SK-N-SH (cell line): ENCODE results near the gene RAE1. TPM values are rescaled to one million over a fixed set of nuclear protein-coding genes. Genes with fewer than 3 reads are reported as not detected.

ENCODE experiments used
- CTCF ChIA-PET: fragments of 300-600, 350-600 bp; formaldehyde crosslinking; extraction: SDS; loops from one replicate; lab custom pipeline; 2021; lab: Yijun Ruan, JAX
- POLR2A ChIA-PET: fragments of 350-600 bp; sonication (Branson Sonifier 250); formaldehyde crosslinking; extraction: SDS; loops from one replicate; lab custom pipeline; 2020; ENCODE audit warnings: antibody characterized with exemption, inconsistent platforms; lab: Yijun Ruan, JAX
- DNase-seq: peaks from one replicate; pipeline ENCODE4 v3.0.0; 2012
- H2AFZ ChIP-seq: fragments of 200-600 bp; sonication (generic); 2 replicates; pipeline ENCODE4 v1.8.1; 2016; ENCODE audit warnings: antibody characterized with exemption, mild to moderate bottlenecking, low read depth
- H3F3A ChIP-seq: fragments of 200-600 bp; sonication (generic); replicated peaks from 2 replicates; pipeline ENCODE3; 2016; ENCODE audit warnings: antibody characterized with exemption, mild to moderate bottlenecking; ENCODE audit not compliant: insufficient read depth
- H3K27ac ChIP-seq, 2 experiments: fragments of 200-500 bp in 1 of 2; fragments of 200-600 bp in 1 of 2; sonication (Bioruptor generic) in 1 of 2; sonication (generic), shearing (Covaris generic) in 1 of 2; 2 replicates each; pipeline versions ENCODE4 v1.5.1 to v1.6.1; 2014 to 2016; ENCODE audit warnings: low read depth in 2 of 2, inconsistent platforms in 1 of 2, low read length in 1 of 2, mild to moderate bottlenecking in 1 of 2, mixed read lengths in 1 of 2
- H3K27me3 ChIP-seq: fragments of 200-600 bp; sonication (generic), shearing (Covaris generic); 2 replicates; pipeline ENCODE4 v1.6.1; 2016; ENCODE audit warnings: mixed run types; ENCODE audit not compliant: insufficient read depth
- H3K36me3 ChIP-seq, 2 experiments: fragments of 200-500 bp in 1 of 2; fragments of 200-600 bp in 1 of 2; sonication (Bioruptor generic) in 1 of 2; sonication (generic) in 1 of 2; replicated peaks in 1 of 2; 2 replicates each; pipeline versions ENCODE3 to v1.5.1; 2014 to 2016; ENCODE audit warnings: low read length in 1 of 2, mild to moderate bottlenecking in 1 of 2; ENCODE audit not compliant: insufficient read depth in 2 of 2, control insufficient read depth in 1 of 2
- H3K4me1 ChIP-seq, 2 experiments: fragments of 200-500 bp in 1 of 2; fragments of 200-600 bp in 1 of 2; sonication (Bioruptor generic) in 1 of 2; sonication (generic), shearing (Covaris generic) in 1 of 2; 2 replicates each; pipeline versions ENCODE4 v1.5.1 to v1.6.1; 2014 to 2016; ENCODE audit warnings: low read depth in 1 of 2, low read length in 1 of 2, mixed run types in 1 of 2; ENCODE audit not compliant: insufficient read depth in 2 of 2, control insufficient read depth in 1 of 2
- H3K4me2 ChIP-seq: fragments of 200-600 bp; sonication (generic), shearing (Covaris generic); 2 replicates; pipeline ENCODE4 v1.6.1; 2017; ENCODE audit warnings: mixed run types
- H3K4me3 ChIP-seq, 2 experiments: fragments of 200-500 bp in 1 of 2; fragments of 200-600 bp in 1 of 2; sonication (Bioruptor generic) in 1 of 2; sonication (generic), shearing (Covaris generic) in 1 of 2; 2 replicates each; pipeline versions ENCODE4 v1.5.1 to v1.8.1; 2014 to 2016; ENCODE audit warnings: low read depth in 2 of 2, inconsistent platforms in 1 of 2, low read length in 1 of 2, mild to moderate bottlenecking in 1 of 2, mixed read lengths in 1 of 2, moderate library complexity in 1 of 2
- H3K79me2 ChIP-seq: fragments of 200-600 bp; sonication (generic); 2 replicates; pipeline ENCODE4 v1.8.1; 2017; ENCODE audit warnings: mild to moderate bottlenecking; ENCODE audit not compliant: insufficient read depth
- H3K9ac ChIP-seq: fragments of 200-600 bp; sonication (generic); 2 replicates; pipeline ENCODE4 v1.6.1; 2017; ENCODE audit warnings: mixed run types
- H3K9me2 ChIP-seq: fragments of 200-600 bp; sonication (generic); 2 replicates; pipeline ENCODE4 v1.6.1; 2017; ENCODE audit warnings: mixed run types
- H3K9me3 ChIP-seq: fragments of 200-600 bp; sonication (generic); 2 replicates; pipeline ENCODE4 v1.6.1; 2017; ENCODE audit warnings: mixed run types, mild to moderate bottlenecking, moderate library complexity
- H4K20me1 ChIP-seq: fragments of 200-600 bp; sonication (generic); 2 replicates; pipeline ENCODE4 v1.6.1; 2017; ENCODE audit warnings: mild to moderate bottlenecking, mixed run types; ENCODE audit not compliant: insufficient read depth
- ELF1 ChIP-seq: IDR thresholded peaks from 2 replicates; pipeline ENCODE4 v1.4.0; 2012
- FOSL2 ChIP-seq: IDR thresholded peaks from 2 replicates; pipeline ENCODE4 v1.4.0; 2012; ENCODE audit warnings: low read depth, mild to moderate bottlenecking, moderate library complexity, borderline replicate concordance
- FOXJ3 ChIP-seq: sonication (generic); formaldehyde crosslinking; IDR thresholded peaks from 2 replicates; pipeline ENCODE4 v1.5.1; 2020; ENCODE audit warnings: mild to moderate bottlenecking, missing genetic modification reagents
- GABPA ChIP-seq: IDR thresholded peaks from 2 replicates; pipeline ENCODE4 v1.4.0; 2012; ENCODE audit warnings: low read depth, mild to moderate bottlenecking
- GATA2 ChIP-seq: sonication (generic); formaldehyde crosslinking; IDR thresholded peaks from 2 replicates; pipeline ENCODE4 v1.5.0; 2020; ENCODE audit warnings: mild to moderate bottlenecking, missing genetic modification reagents
- JUND ChIP-seq: IDR thresholded peaks from 2 replicates; pipeline ENCODE4 v1.4.0; 2012
- MXI1 ChIP-seq: IDR thresholded peaks from 2 replicates; pipeline ENCODE4 v1.6.1; 2012; ENCODE audit warnings: mild to moderate bottlenecking, low read depth, low read length, improper control_type of control experiment
- RFX5 ChIP-seq: IDR thresholded peaks from 2 replicates; pipeline ENCODE4 v1.6.1; 2012; ENCODE audit warnings: mild to moderate bottlenecking, improper control_type of control experiment, low read length
- RXRA ChIP-seq: IDR thresholded peaks from 2 replicates; pipeline ENCODE4 v1.4.0; 2012; ENCODE audit warnings: low read depth, mild to moderate bottlenecking, borderline replicate concordance
- SIN3A ChIP-seq: IDR thresholded peaks from 2 replicates; pipeline ENCODE4 v1.6.1; 2012; ENCODE audit warnings: low read depth, mild to moderate bottlenecking, low read length, moderate library complexity, borderline replicate concordance
- TAF1 ChIP-seq: IDR thresholded peaks from 2 replicates; pipeline ENCODE4 v1.6.1; 2012; ENCODE audit warnings: low read depth, mild to moderate bottlenecking, low read length, moderate library complexity, borderline replicate concordance
- TCF12 ChIP-seq: IDR thresholded peaks from 2 replicates; pipeline ENCODE4 v1.4.0; 2012
- TEAD4 ChIP-seq: IDR thresholded peaks from 2 replicates; pipeline ENCODE4 v1.4.0; 2012; ENCODE audit warnings: mild to moderate bottlenecking, borderline replicate concordance; ENCODE audit not compliant: insufficient read depth
- YY1 ChIP-seq: IDR thresholded peaks from 2 replicates; pipeline ENCODE4 v1.4.0; 2012; ENCODE audit warnings: low read depth, mild to moderate bottlenecking
- WGBS: methylation state at CpG from one replicate; pipeline ENCODE4 v1.1.6; 2017; ENCODE audit warnings: low lambda C conversion rate; 5-methylcytosine and 5-hydroxymethylcytosine counted together
- polyA plus RNA-seq, 3 experiments: library from polyadenylated mRNA; depleted of rRNA; stranded (reverse); fragments of >200 nt; gene quantifications; 2 replicates each; pipeline ENCODE4 v1.2.3, GENCODE V29; 2012
- TF ChIP-seq, protein P1 (sequence below): fragments of 200-600 bp; sonication (generic); IDR thresholded peaks from 2 replicates; pipeline ENCODE4 v1.6.1; 2017; ENCODE audit warnings: antibody characterized with exemption, mild to moderate bottlenecking, moderate library complexity
- TF ChIP-seq, protein P2 (sequence below): fragments of 150-350 bp; IDR thresholded peaks from 2 replicates; pipeline ENCODE4 v1.6.1; 2016; ENCODE audit warnings: mild to moderate bottlenecking, low read depth, low read length
- TF ChIP-seq, protein P3 (sequence below): IDR thresholded peaks from 2 replicates; pipeline ENCODE4 v1.4.0; 2012; ENCODE audit warnings: low read depth, borderline replicate concordance
- TF ChIP-seq, protein P4 (sequence below): fragments of 150-350 bp; IDR thresholded peaks from 2 replicates; pipeline ENCODE4 v1.6.1; 2017; ENCODE audit warnings: antibody characterized with exemption, low read length, low read depth, borderline replicate concordance
- TF ChIP-seq, protein P5 (sequence below): IDR thresholded peaks from 2 replicates; pipeline ENCODE4; 2012

Gene RAE1
- polyA plus RNA-seq, 1 of the 3 experiments (the other 2 are of a cell fraction): 82.4 TPM

DNA sequence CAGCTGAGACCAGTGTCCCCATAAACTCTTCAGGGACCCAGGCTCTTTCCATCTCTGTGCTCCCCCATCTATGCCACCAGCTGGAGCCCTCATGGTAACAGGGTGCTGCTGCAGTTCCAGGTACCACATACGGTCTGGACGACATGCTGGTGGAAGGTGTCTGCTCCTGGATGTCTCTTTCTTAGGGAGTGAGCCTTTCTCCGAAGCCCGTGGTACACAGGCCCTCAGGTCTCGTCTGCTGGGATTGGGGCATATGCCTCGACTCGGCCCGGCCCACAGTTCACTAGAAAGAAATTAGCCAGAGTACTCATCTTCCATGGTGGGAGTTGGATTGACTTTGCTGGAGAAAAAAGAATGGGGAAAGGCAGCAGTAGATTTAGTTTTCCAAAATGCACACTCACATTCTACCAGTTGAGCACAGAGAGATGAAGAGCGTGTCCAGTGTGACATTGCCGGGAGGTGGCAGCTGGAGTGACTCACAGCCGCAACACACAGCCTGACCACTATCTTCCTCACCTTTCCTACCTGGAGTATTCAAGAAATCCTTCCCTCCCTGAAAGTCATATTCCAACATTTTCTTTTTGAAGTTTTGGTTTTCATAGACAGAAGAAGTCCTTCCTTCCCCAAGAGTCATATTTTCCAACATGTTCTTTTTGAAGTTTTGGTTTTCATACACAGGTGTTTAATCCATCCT is 40.1 kb upstream of the RAE1 start:
- Histone ChIP-seq H2AFZ (no peak overlapping the region), H3K9me2 (no peaks in the 10 kb centered on the region), H3F3A (no peaks in the 10 kb centered on the region), H3K79me2 (no peaks in the 10 kb centered on the region), H3K27ac (no peak overlapping the region), H3K4me3 (no peak overlapping the region), H3K4me1 (peaks cover 0 to 6% of the 10 kb centered on the region in 2 experiments; a peak in 1 of 4 replicates), H4K20me1 (no peaks in the 10 kb centered on the region), H3K4me2 (no peak overlapping the region), H3K9ac (no peak overlapping the region), H3K36me3 (no peaks in the 10 kb centered on the region), H3K9me3 (no peaks in the 10 kb centered on the region), H3K27me3 (no peaks in the 10 kb centered on the region)
- POLR2A ChIA-PET: no interaction called here
- TF ChIP-seq YY1 (no peak), TAF1 (no peak), FOSL2 (no peak), RXRA (no peak), TCF12 (no peak), ELF1 (no peak), GATA2 (CRISPR knock-in tag) (no peak)
- TF ChIP-seq, protein P1, sequence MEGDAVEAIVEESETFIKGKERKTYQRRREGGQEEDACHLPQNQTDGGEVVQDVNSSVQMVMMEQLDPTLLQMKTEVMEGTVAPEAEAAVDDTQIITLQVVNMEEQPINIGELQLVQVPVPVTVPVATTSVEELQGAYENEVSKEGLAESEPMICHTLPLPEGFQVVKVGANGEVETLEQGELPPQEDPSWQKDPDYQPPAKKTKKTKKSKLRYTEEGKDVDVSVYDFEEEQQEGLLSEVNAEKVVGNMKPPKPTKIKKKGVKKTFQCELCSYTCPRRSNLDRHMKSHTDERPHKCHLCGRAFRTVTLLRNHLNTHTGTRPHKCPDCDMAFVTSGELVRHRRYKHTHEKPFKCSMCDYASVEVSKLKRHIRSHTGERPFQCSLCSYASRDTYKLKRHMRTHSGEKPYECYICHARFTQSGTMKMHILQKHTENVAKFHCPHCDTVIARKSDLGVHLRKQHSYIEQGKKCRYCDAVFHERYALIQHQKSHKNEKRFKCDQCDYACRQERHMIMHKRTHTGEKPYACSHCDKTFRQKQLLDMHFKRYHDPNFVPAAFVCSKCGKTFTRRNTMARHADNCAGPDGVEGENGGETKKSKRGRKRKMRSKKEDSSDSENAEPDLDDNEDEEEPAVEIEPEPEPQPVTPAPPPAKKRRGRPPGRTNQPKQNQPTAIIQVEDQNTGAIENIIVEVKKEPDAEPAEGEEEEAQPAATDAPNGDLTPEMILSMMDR: no peak
- TF ChIP-seq, protein P2, sequence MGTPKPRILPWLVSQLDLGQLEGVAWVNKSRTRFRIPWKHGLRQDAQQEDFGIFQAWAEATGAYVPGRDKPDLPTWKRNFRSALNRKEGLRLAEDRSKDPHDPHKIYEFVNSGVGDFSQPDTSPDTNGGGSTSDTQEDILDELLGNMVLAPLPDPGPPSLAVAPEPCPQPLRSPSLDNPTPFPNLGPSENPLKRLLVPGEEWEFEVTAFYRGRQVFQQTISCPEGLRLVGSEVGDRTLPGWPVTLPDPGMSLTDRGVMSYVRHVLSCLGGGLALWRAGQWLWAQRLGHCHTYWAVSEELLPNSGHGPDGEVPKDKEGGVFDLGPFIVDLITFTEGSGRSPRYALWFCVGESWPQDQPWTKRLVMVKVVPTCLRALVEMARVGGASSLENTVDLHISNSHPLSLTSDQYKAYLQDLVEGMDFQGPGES: no peak
- TF ChIP-seq, protein P3, sequence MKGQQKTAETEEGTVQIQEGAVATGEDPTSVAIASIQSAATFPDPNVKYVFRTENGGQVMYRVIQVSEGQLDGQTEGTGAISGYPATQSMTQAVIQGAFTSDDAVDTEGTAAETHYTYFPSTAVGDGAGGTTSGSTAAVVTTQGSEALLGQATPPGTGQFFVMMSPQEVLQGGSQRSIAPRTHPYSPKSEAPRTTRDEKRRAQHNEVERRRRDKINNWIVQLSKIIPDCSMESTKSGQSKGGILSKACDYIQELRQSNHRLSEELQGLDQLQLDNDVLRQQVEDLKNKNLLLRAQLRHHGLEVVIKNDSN: no peak
- 53% methylated on average over 11 of the region's 11 CpGs for WGBS
- CTCF ChIA-PET: no interaction called here
- DNase-seq: no peak

DNA sequence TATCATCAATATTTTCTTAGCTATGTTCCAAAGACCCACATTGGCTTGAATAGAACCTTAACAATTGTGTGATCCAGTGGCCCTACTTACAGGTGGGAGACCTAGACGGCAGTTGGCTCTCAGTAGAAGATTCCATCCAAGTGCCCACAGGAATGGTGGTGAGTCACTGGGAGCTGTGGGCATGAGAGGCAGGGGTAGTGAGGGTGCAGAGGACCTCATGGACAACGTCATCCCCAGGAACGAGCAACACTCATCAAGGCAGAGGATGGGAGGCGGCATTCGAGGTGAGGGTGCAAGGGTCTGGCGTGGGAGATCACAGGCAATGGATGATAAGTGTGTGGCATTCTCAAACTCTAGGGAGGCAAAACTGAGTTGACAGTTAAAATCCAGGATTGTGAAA is 38.9 kb upstream of the RAE1 start:
- peaks cover 0 to 6% of the 10 kb centered on the region in 2 experiments; a peak in 1 of 4 replicates for H3K4me1 ChIP-seq
- no peak for DNase-seq
- WGBS: 42% methylated on average over 6 of the region's 6 CpGs
- POLR2A ChIA-PET: no interaction called here
- no peaks in the 10 kb centered on the region for H4K20me1 ChIP-seq
- H3K27ac ChIP-seq: no peak overlapping the region
- no peak overlapping the region for H3K4me3 ChIP-seq
- H3F3A ChIP-seq: no peaks in the 10 kb centered on the region
- H2AFZ ChIP-seq: no peak overlapping the region
- CTCF ChIA-PET: no interaction called here
- no peaks in the 10 kb centered on the region for H3K79me2 ChIP-seq
- H3K4me2 ChIP-seq: no peak overlapping the region
- H3K9ac ChIP-seq: no peak overlapping the region
- TF ChIP-seq RFX5 (no peak), MXI1 (no peak), TAF1 (no peak), SIN3A (no peak), GABPA (no peak), TEAD4 (no peak), JUND (no peak), FOXJ3 (no peak)
- TF ChIP-seq, protein P4, sequence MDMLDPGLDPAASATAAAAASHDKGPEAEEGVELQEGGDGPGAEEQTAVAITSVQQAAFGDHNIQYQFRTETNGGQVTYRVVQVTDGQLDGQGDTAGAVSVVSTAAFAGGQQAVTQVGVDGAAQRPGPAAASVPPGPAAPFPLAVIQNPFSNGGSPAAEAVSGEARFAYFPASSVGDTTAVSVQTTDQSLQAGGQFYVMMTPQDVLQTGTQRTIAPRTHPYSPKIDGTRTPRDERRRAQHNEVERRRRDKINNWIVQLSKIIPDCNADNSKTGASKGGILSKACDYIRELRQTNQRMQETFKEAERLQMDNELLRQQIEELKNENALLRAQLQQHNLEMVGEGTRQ: no peak
- TF ChIP-seq, protein P5, sequence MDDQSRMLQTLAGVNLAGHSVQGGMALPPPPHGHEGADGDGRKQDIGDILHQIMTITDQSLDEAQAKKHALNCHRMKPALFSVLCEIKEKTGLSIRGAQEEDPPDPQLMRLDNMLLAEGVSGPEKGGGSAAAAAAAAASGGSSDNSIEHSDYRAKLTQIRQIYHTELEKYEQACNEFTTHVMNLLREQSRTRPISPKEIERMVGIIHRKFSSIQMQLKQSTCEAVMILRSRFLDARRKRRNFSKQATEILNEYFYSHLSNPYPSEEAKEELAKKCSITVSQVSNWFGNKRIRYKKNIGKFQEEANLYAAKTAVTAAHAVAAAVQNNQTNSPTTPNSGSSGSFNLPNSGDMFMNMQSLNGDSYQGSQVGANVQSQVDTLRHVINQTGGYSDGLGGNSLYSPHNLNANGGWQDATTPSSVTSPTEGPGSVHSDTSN: no peak
- no peaks in the 10 kb centered on the region for H3K9me3 ChIP-seq
- H3K9me2 ChIP-seq: no peaks in the 10 kb centered on the region
- H3K36me3 ChIP-seq: no peaks in the 10 kb centered on the region
- H3K27me3 ChIP-seq: no peaks in the 10 kb centered on the region
